ENCODE data around the gene SPHKAP.

GRCh38 chr2:228092056-228092455 is 89.4 kb downstream of the SPHKAP start:
- no peak for TF ChIP-seq CTCF (conservative IDR thresholded peaks at IDR 0.05 in 1 of 2, IDR thresholded peaks at IDR 0.05 in 1 of 2; ENCODE audit: low read depth in 1 of 2, low read length in 2 of 2)
- TF ChIP-seq EZH2 (IDR thresholded peaks at IDR 0.05; ENCODE audit: low read length, missing control alignments) = no peak
